Keratinocyte (primary cell): ENCODE data around the gene EIF2D. TPM values are rescaled to one million over a fixed set of nuclear protein-coding genes. Genes with fewer than 3 reads are reported as not detected.
"Not testable (repeated sequence)": the region's sequence is repeated elsewhere in the genome, so short reads cannot be mapped to it uniquely, and the experiment has no call there.

ENCODE experiments used
- DNase-seq: peaks from one replicate; pipeline ENCODE4 v3.0.0-alpha.2; 2011; ENCODE audit warnings: low read depth, missing footprints, low spot score
- FAIRE-seq: peaks from 2 replicates; lab custom pipeline; 2011; peaks lifted over from hg19 to GRCh38; lab: Jason Lieb, UNC
- H2AFZ ChIP-seq: 2 replicates; pipeline ENCODE4 v1.6.0; 2012; ENCODE audit warnings: low read length, control low read depth, inconsistent platforms; ENCODE audit not compliant: control insufficient read depth
- H3K27ac ChIP-seq: 2 replicates; pipeline ENCODE4 v1.5.1; 2011; ENCODE audit warnings: low read length; ENCODE audit not compliant: control insufficient read depth, insufficient read depth
- H3K27me3 ChIP-seq: 3 replicates; pipeline ENCODE4 v1.6.0; 2011; ENCODE audit warnings: low read length; ENCODE audit not compliant: control insufficient read depth, insufficient read depth; ENCODE audit errors: extremely low read depth
- H3K36me3 ChIP-seq, 2 experiments: 2 replicates in 1 of 2; 3 replicates in 1 of 2; pipeline ENCODE4 v1.5.1; 2011; ENCODE audit warnings: low read length in 2 of 2, mild to moderate bottlenecking in 1 of 2; ENCODE audit not compliant: control insufficient read depth in 2 of 2, insufficient read depth in 2 of 2; ENCODE audit errors: extremely low read depth in 1 of 2
- H3K4me1 ChIP-seq: 3 replicates; pipeline ENCODE4 v1.5.1; 2011; ENCODE audit warnings: low read length; ENCODE audit not compliant: control insufficient read depth, insufficient read depth; ENCODE audit errors: extremely low read depth
- H3K4me2 ChIP-seq: 3 replicates; pipeline ENCODE4 v1.6.0; 2011; ENCODE audit warnings: low read depth, low read length; ENCODE audit not compliant: control insufficient read depth, insufficient read depth; ENCODE audit errors: extremely low read depth
- H3K4me3 ChIP-seq, 3 experiments: fragments of 200-600 bp in 1 of 3; sonication (generic) in 1 of 3; 2 replicates in 2 of 3; 3 replicates in 1 of 3; pipeline ENCODE4 v1.5.1; 2011 to 2016; ENCODE audit warnings: low read length in 3 of 3, mild to moderate bottlenecking in 3 of 3, control low read depth in 2 of 3, inconsistent platforms in 1 of 3, low read depth in 1 of 3, mixed read lengths in 1 of 3, mixed run types in 1 of 3, moderate library complexity in 1 of 3; ENCODE audit not compliant: control insufficient read depth in 2 of 3, insufficient read depth in 2 of 3; ENCODE audit errors: extremely low read depth in 1 of 3
- H3K79me2 ChIP-seq: 2 replicates; pipeline ENCODE4 v1.6.0; 2012; ENCODE audit warnings: low read length; ENCODE audit not compliant: control insufficient read depth, insufficient read depth
- H3K9ac ChIP-seq: 3 replicates; pipeline ENCODE4 v1.6.0; 2011; ENCODE audit warnings: low read length; ENCODE audit not compliant: control insufficient read depth, insufficient read depth; ENCODE audit errors: extremely low read depth
- H3K9me1 ChIP-seq: 3 replicates; pipeline ENCODE4 v1.6.0; 2011; ENCODE audit warnings: low read length; ENCODE audit not compliant: control insufficient read depth, insufficient read depth; ENCODE audit errors: extremely low read depth
- H3K9me3 ChIP-seq: 2 replicates; pipeline ENCODE4 v1.5.1; 2012; ENCODE audit warnings: low read depth, low read length; ENCODE audit not compliant: control insufficient read depth
- H4K20me1 ChIP-seq: 3 replicates; pipeline ENCODE4 v1.6.0; 2011; ENCODE audit warnings: low read length; ENCODE audit not compliant: control insufficient read depth, insufficient read depth; ENCODE audit errors: extremely low read depth
- CTCF ChIP-seq, 3 experiments: IDR thresholded peaks in 1 of 3; conservative IDR thresholded peaks in 1 of 3; optimal IDR thresholded peaks in 1 of 3; 2 replicates in 2 of 3; 3 replicates in 1 of 3; pipeline versions ENCODE3 to v1.5.1; 2011; ENCODE audit warnings: low read length in 3 of 3, mild to moderate bottlenecking in 3 of 3, moderate library complexity in 2 of 3, control low read depth in 1 of 3, inconsistent platforms in 1 of 3; ENCODE audit not compliant: insufficient read depth in 2 of 3; ENCODE audit errors: extremely low read depth in 1 of 3
- EZH2 ChIP-seq: IDR thresholded peaks from one replicate; pipeline ENCODE4 v1.6.1; 2012; ENCODE audit warnings: inconsistent platforms, mild to moderate bottlenecking, low read length, moderate library complexity
- dilution Hi-C: fragments of 300-500 bp; cut with MboI; formaldehyde crosslinking; loops from one replicate; pipeline ENCODE4 v1.7.0; 2020; ENCODE audit warnings: low sequenced_read_pairs; ENCODE audit not compliant: extremely low pct_ligation_motif_present
- polyA plus RNA-seq, 5 experiments: library from polyadenylated mRNA; depleted of rRNA in 3 of 5; stranded (reverse) in 3 of 5; stranded (forward) in 1 of 5; unstranded in 1 of 5; fragments of >200 nt; gene quantifications; 1 replicate in 1 of 5; 2 replicates in 3 of 5; 3 replicates in 1 of 5; pipeline versions ENCODE4 v1.2.1 to v1.2.3, GENCODE V29; 2011 to 2012; ENCODE audit warnings: missing spikeins in 2 of 5, low read depth in 1 of 5, low replicate concordance in 1 of 5

Gene EIF2D
- polyA plus RNA-seq, 1 donor (not counting 4 experiments of a cell fraction or from before 2014, with no cell fraction given), result 60.6 TPM

GRCh38 chr1:206631085-206631509 lies 18.8 kb upstream of the EIF2D start:
- Histone ChIP-seq H3K9ac (no peak overlapping the region), H2AFZ (no peak overlapping the region), H3K4me3 (no peak overlapping the region), H3K9me3 (no peaks in the 10 kb centered on the region), H4K20me1 (no peaks in the 10 kb centered on the region), H3K4me2 (no peak overlapping the region), H3K4me1 (peaks cover 20% of the 10 kb centered on the region), H3K9me1 (no peaks in the 10 kb centered on the region), H3K27ac (no peak overlapping the region), H3K79me2 (peaks cover 6% of the 10 kb centered on the region), H3K36me3 (no peaks in the 10 kb centered on the region), H3K27me3 (no peaks in the 10 kb centered on the region)
- peak; percentile 26 for FAIRE-seq
- TF ChIP-seq CTCF (optimal IDR thresholded peaks at IDR 0.05 in 1 of 3, IDR thresholded peaks at IDR 0.05 in 1 of 3, conservative IDR thresholded peaks at IDR 0.05 in 1 of 3; ENCODE audit: extremely low read depth in 1 of 3, insufficient read depth in 2 of 3, low read length in 3 of 3) (peak; percentile 44 to 54 (median 53)), EZH2 (no peak)
- dilution Hi-C loops, result no loop called here
- peak; percentile 48 for DNase-seq

GRCh38 chr1:206628916-206629315 lies 16.7 kb upstream of the EIF2D start:
- Histone ChIP-seq H3K4me3 (no peak overlapping the region), H3K79me2 (no peaks in the 10 kb centered on the region), H3K9me1 (no peaks in the 10 kb centered on the region), H2AFZ (no peak overlapping the region), H3K36me3 (no peaks in the 10 kb centered on the region), H4K20me1 (no peaks in the 10 kb centered on the region), H3K27me3 (no peaks in the 10 kb centered on the region), H3K9me3 (no peaks in the 10 kb centered on the region), H3K4me1 (peaks cover 9% of the 10 kb centered on the region), H3K27ac (no peak overlapping the region), H3K4me2 (no peak overlapping the region), H3K9ac (no peak overlapping the region)
- no peak for FAIRE-seq
- no peak for DNase-seq
- dilution Hi-C loops, result no loop called here
- no peak for TF ChIP-seq EZH2
- no peak for TF ChIP-seq CTCF (optimal IDR thresholded peaks at IDR 0.05 in 1 of 3, IDR thresholded peaks at IDR 0.05 in 1 of 3, conservative IDR thresholded peaks at IDR 0.05 in 1 of 3; ENCODE audit: extremely low read depth in 1 of 3, insufficient read depth in 2 of 3, low read length in 3 of 3)

- H2AFZ ChIP-seq, FAIRE-seq: not testable (repeated sequence)
Measured at GRCh38 chr1:206626396-206626795, 14.1 kb upstream of the EIF2D start.

More at GRCh38 chr1:206626396-206626795, 14.1 kb upstream of the EIF2D start:
- H3K79me2 ChIP-seq, H4K20me1 ChIP-seq, H3K36me3 ChIP-seq, H3K9me3 ChIP-seq, H3K9ac ChIP-seq, H3K4me2 ChIP-seq, H3K9me1 ChIP-seq, H3K4me1 ChIP-seq, H3K4me3 ChIP-seq, DNase-seq, dilution Hi-C loops, H3K27me3 ChIP-seq, H3K27ac ChIP-seq: not testable (repeated sequence)
